SK-N-SH (cell line): ENCODE measurements around the gene RCOR1. TPM values are rescaled to one million over a fixed set of nuclear protein-coding genes. Genes with fewer than 3 reads are reported as not detected.

Experiments used
- CTCF ChIA-PET: fragments of 300-600, 350-600 bp; formaldehyde crosslinking; extraction: SDS; loops from one replicate; lab custom pipeline; 2021; lab: Yijun Ruan, JAX
- POLR2A ChIA-PET: fragments of 350-600 bp; sonication (Branson Sonifier 250); formaldehyde crosslinking; extraction: SDS; loops from one replicate; lab custom pipeline; 2020; ENCODE audit warnings: antibody characterized with exemption, inconsistent platforms; lab: Yijun Ruan, JAX
- DNase-seq: peaks from one replicate; pipeline ENCODE4 v3.0.0; 2012
- H2AFZ ChIP-seq: fragments of 200-600 bp; sonication (generic); 2 replicates; pipeline ENCODE4 v1.8.1; 2016; ENCODE audit warnings: antibody characterized with exemption, mild to moderate bottlenecking, low read depth
- H3F3A ChIP-seq: fragments of 200-600 bp; sonication (generic); replicated peaks from 2 replicates; pipeline ENCODE3; 2016; ENCODE audit warnings: antibody characterized with exemption, mild to moderate bottlenecking; ENCODE audit not compliant: insufficient read depth
- H3K27ac ChIP-seq, 2 experiments: fragments of 200-500 bp in 1 of 2; fragments of 200-600 bp in 1 of 2; sonication (Bioruptor generic) in 1 of 2; sonication (generic), shearing (Covaris generic) in 1 of 2; 2 replicates each; pipeline versions ENCODE4 v1.5.1 to v1.6.1; 2014 to 2016; ENCODE audit warnings: low read depth in 2 of 2, inconsistent platforms in 1 of 2, low read length in 1 of 2, mild to moderate bottlenecking in 1 of 2, mixed read lengths in 1 of 2
- H3K27me3 ChIP-seq: fragments of 200-600 bp; sonication (generic), shearing (Covaris generic); 2 replicates; pipeline ENCODE4 v1.6.1; 2016; ENCODE audit warnings: mixed run types; ENCODE audit not compliant: insufficient read depth
- H3K36me3 ChIP-seq, 2 experiments: fragments of 200-500 bp in 1 of 2; fragments of 200-600 bp in 1 of 2; sonication (Bioruptor generic) in 1 of 2; sonication (generic) in 1 of 2; replicated peaks in 1 of 2; 2 replicates each; pipeline versions ENCODE3 to v1.5.1; 2014 to 2016; ENCODE audit warnings: low read length in 1 of 2, mild to moderate bottlenecking in 1 of 2; ENCODE audit not compliant: insufficient read depth in 2 of 2, control insufficient read depth in 1 of 2
- H3K4me1 ChIP-seq, 2 experiments: fragments of 200-500 bp in 1 of 2; fragments of 200-600 bp in 1 of 2; sonication (Bioruptor generic) in 1 of 2; sonication (generic), shearing (Covaris generic) in 1 of 2; 2 replicates each; pipeline versions ENCODE4 v1.5.1 to v1.6.1; 2014 to 2016; ENCODE audit warnings: low read depth in 1 of 2, low read length in 1 of 2, mixed run types in 1 of 2; ENCODE audit not compliant: insufficient read depth in 2 of 2, control insufficient read depth in 1 of 2
- H3K4me2 ChIP-seq: fragments of 200-600 bp; sonication (generic), shearing (Covaris generic); 2 replicates; pipeline ENCODE4 v1.6.1; 2017; ENCODE audit warnings: mixed run types
- H3K4me3 ChIP-seq, 2 experiments: fragments of 200-500 bp in 1 of 2; fragments of 200-600 bp in 1 of 2; sonication (Bioruptor generic) in 1 of 2; sonication (generic), shearing (Covaris generic) in 1 of 2; 2 replicates each; pipeline versions ENCODE4 v1.5.1 to v1.8.1; 2014 to 2016; ENCODE audit warnings: low read depth in 2 of 2, inconsistent platforms in 1 of 2, low read length in 1 of 2, mild to moderate bottlenecking in 1 of 2, mixed read lengths in 1 of 2, moderate library complexity in 1 of 2
- H3K79me2 ChIP-seq: fragments of 200-600 bp; sonication (generic); 2 replicates; pipeline ENCODE4 v1.8.1; 2017; ENCODE audit warnings: mild to moderate bottlenecking; ENCODE audit not compliant: insufficient read depth
- H3K9ac ChIP-seq: fragments of 200-600 bp; sonication (generic); 2 replicates; pipeline ENCODE4 v1.6.1; 2017; ENCODE audit warnings: mixed run types
- H3K9me2 ChIP-seq: fragments of 200-600 bp; sonication (generic); 2 replicates; pipeline ENCODE4 v1.6.1; 2017; ENCODE audit warnings: mixed run types
- H3K9me3 ChIP-seq: fragments of 200-600 bp; sonication (generic); 2 replicates; pipeline ENCODE4 v1.6.1; 2017; ENCODE audit warnings: mixed run types, mild to moderate bottlenecking, moderate library complexity
- H4K20me1 ChIP-seq: fragments of 200-600 bp; sonication (generic); 2 replicates; pipeline ENCODE4 v1.6.1; 2017; ENCODE audit warnings: mild to moderate bottlenecking, mixed run types; ENCODE audit not compliant: insufficient read depth
- CHD2 ChIP-seq: fragments of 150-350 bp; IDR thresholded peaks from 2 replicates; pipeline ENCODE4 v1.6.1; 2018; ENCODE audit warnings: low read length; ENCODE audit not compliant: partially characterized antibody
- CTCF ChIP-seq: fragments of 200-600 bp; sonication (generic); IDR thresholded peaks from 2 replicates; pipeline ENCODE4 v1.6.1; 2017; ENCODE audit warnings: antibody characterized with exemption, mild to moderate bottlenecking, moderate library complexity
- FOSL2 ChIP-seq: IDR thresholded peaks from 2 replicates; pipeline ENCODE4 v1.4.0; 2012; ENCODE audit warnings: low read depth, mild to moderate bottlenecking, moderate library complexity, borderline replicate concordance
- FOXJ3 ChIP-seq: sonication (generic); formaldehyde crosslinking; IDR thresholded peaks from 2 replicates; pipeline ENCODE4 v1.5.1; 2020; ENCODE audit warnings: mild to moderate bottlenecking, missing genetic modification reagents
- FOXM1 ChIP-seq: IDR thresholded peaks from 2 replicates; pipeline ENCODE4 v1.4.0; 2012; ENCODE audit warnings: low read depth, mild to moderate bottlenecking
- JUND ChIP-seq: IDR thresholded peaks from 2 replicates; pipeline ENCODE4 v1.4.0; 2012
- POLR2AphosphoS5 ChIP-seq: IDR thresholded peaks from 2 replicates; pipeline ENCODE4 v1.6.1; 2012; ENCODE audit warnings: low read depth, low read length
- RXRA ChIP-seq: IDR thresholded peaks from 2 replicates; pipeline ENCODE4 v1.4.0; 2012; ENCODE audit warnings: low read depth, mild to moderate bottlenecking, borderline replicate concordance
- SIN3A ChIP-seq: IDR thresholded peaks from 2 replicates; pipeline ENCODE4 v1.6.1; 2012; ENCODE audit warnings: low read depth, mild to moderate bottlenecking, low read length, moderate library complexity, borderline replicate concordance
- TAF1 ChIP-seq: IDR thresholded peaks from 2 replicates; pipeline ENCODE4 v1.6.1; 2012; ENCODE audit warnings: low read depth, mild to moderate bottlenecking, low read length, moderate library complexity, borderline replicate concordance
- TCF12 ChIP-seq: IDR thresholded peaks from 2 replicates; pipeline ENCODE4 v1.4.0; 2012
- TEAD4 ChIP-seq: IDR thresholded peaks from 2 replicates; pipeline ENCODE4 v1.4.0; 2012; ENCODE audit warnings: mild to moderate bottlenecking, borderline replicate concordance; ENCODE audit not compliant: insufficient read depth
- USF1 ChIP-seq: IDR thresholded peaks from 2 replicates; pipeline ENCODE4 v1.4.0; 2012; ENCODE audit warnings: low read depth, borderline replicate concordance
- WGBS: methylation state at CpG from one replicate; pipeline ENCODE4 v1.1.6; 2017; ENCODE audit warnings: low lambda C conversion rate; 5-methylcytosine and 5-hydroxymethylcytosine counted together
- polyA plus RNA-seq, 3 experiments: library from polyadenylated mRNA; depleted of rRNA; stranded (reverse); fragments of >200 nt; gene quantifications; 2 replicates each; pipeline ENCODE4 v1.2.3, GENCODE V29; 2012

Gene RCOR1
- polyA plus RNA-seq, 1 of the 3 experiments (the other 2 are of a cell fraction) = 8.5 TPM

DNA sequence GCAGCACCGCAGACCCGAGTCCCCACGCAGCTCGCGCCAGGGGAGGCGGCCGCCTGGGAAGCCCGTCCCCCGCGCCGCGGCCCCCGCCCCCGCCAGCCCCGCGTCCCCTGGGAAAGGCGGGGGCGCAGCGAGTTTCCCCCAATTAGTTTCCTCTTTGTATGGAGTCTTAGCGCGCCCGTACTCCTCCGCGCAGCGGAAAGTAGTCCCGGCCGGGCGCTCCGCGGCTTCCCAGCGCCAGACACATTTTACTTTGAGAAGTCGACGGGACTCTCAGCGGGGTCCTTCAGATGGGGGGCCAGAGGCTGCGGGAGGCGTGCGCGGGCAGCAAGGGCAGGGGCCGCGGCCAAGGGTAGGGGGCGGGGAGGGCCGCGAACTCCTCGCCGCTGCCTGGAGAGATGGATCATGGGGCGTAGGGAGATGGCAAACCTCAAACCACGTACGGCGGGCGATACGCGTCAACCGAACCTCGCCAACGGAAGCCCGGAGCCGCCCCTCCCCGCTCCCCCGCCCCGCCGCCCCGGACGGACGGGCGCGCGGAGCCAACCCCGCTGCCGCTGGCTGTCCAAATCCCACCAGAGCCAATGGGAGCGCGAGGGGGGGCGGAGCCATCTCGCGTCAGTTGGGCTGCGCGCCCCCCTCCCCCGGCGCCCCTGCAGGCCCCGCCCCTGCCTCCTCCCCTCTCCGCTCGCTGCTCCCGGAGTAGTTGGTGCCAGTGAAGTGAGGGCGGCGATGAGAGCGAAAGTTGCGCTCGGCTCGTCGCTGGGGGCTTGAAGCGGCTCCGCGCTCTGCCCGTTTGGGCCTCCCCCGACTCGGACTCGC is at the start of gene RCOR1 (continued):
- TF ChIP-seq CTCF = no peak
- peak; percentile 88 for TF ChIP-seq POLR2AphosphoS5
- TF ChIP-seq RXRA = no peak
- TF ChIP-seq TEAD4 = no peak
- TF ChIP-seq FOXM1 = no peak
- TF ChIP-seq TCF12 = peak; percentile 37; the same call in 1 of the 2 replicates
- TF ChIP-seq CHD2 = peak; percentile 97
- TF ChIP-seq USF1 = no peak
- TF ChIP-seq JUND = peak; percentile 30; the same call in 1 of the 2 replicates
- no peak for TF ChIP-seq FOXJ3 (CRISPR knock-in tag)
- no peak for TF ChIP-seq FOSL2
- peak; percentile 91 for TF ChIP-seq TAF1
- TF ChIP-seq, all 33 proteins: peak for 15

- Histone ChIP-seq H3K4me3 (no peak overlapping the region), H3K27me3 (no peaks in the 10 kb centered on the region), H3K9me3 (no peaks in the 10 kb centered on the region), H2AFZ (no peak overlapping the region), H3K36me3 (no peaks in the 10 kb centered on the region), H3F3A (no peaks in the 10 kb centered on the region), H3K4me1 (peaks cover 10 to 20% of the 10 kb centered on the region in 2 experiments; a peak in 2 of 4 replicates), H3K4me2 (no peak overlapping the region), H3K79me2 (no peaks in the 10 kb centered on the region), H3K9me2 (no peaks in the 10 kb centered on the region), H3K9ac (no peak overlapping the region)
- ChIA-PET CTCF (no interaction called here), POLR2A (no interaction called here)
- WGBS = 83% methylated on average over 13 of the region's 43 CpGs
- DNase-seq = peak; percentile 27
- TF ChIP-seq SIN3A = no peak
- TF ChIP-seq, all 33 proteins: peak for 0
- Histone ChIP-seq H3K27ac (no peak overlapping the region), H4K20me1 (no peaks in the 10 kb centered on the region)
Measured at GRCh38 chr14:102544046-102544746, 48.3 kb upstream of the RCOR1 start.
